Progenitor cell of endocrine pancreas (in vitro differentiated cells): ENCODE measurements around the gene FKTN. TPM values are rescaled to one million over a fixed set of nuclear protein-coding genes. Genes with fewer than 3 reads are reported as not detected.

ENCODE experiments used
- DNase-seq: peaks from one replicate; pipeline ENCODE4 v3.0.0; 2021; ENCODE audit warnings: low spot score; ENCODE audit not compliant: unreplicated experiment
- H3K27ac Mint-ChIP-seq: 2 replicates; pipeline ENCODE4 v1.8.0; 2021; ENCODE audit warnings: mild to moderate bottlenecking, moderate library complexity, mixed read lengths
- H3K27me3 Mint-ChIP-seq: 2 replicates; pipeline ENCODE4 v1.8.0; 2021; ENCODE audit warnings: mixed read lengths
- H3K36me3 Mint-ChIP-seq: 2 replicates; pipeline ENCODE4 v1.8.0; 2022; ENCODE audit warnings: mixed read lengths; ENCODE audit not compliant: insufficient read depth
- H3K4me1 Mint-ChIP-seq: 2 replicates; pipeline ENCODE4 v1.8.0; 2021; ENCODE audit warnings: low read depth, mixed read lengths
- H3K4me3 Mint-ChIP-seq: 2 replicates; pipeline ENCODE4 v1.8.0; 2021; ENCODE audit warnings: low read depth, mild to moderate bottlenecking, moderate library complexity, mixed read lengths
- H3K9me3 Mint-ChIP-seq: 2 replicates; pipeline ENCODE4 v1.8.0; 2021; ENCODE audit warnings: low read depth, mixed read lengths
- total RNA-seq: library from RNA; stranded (reverse); gene quantifications from 2 replicates; pipeline ENCODE4 v1.2.1, GENCODE V29; 2021
- TF ChIP-seq, protein P1 (sequence below): fragments of 200-600 bp; sonication (generic); IDR thresholded peaks from one replicate; pipeline ENCODE4 v1.5.0; 2021; ENCODE audit warnings: antibody characterized with exemption, mild to moderate bottlenecking; ENCODE audit not compliant: unreplicated experiment

FKTN gene
- total RNA-seq, 1 donor from 2014 or later = 19.0 TPM

DNA sequence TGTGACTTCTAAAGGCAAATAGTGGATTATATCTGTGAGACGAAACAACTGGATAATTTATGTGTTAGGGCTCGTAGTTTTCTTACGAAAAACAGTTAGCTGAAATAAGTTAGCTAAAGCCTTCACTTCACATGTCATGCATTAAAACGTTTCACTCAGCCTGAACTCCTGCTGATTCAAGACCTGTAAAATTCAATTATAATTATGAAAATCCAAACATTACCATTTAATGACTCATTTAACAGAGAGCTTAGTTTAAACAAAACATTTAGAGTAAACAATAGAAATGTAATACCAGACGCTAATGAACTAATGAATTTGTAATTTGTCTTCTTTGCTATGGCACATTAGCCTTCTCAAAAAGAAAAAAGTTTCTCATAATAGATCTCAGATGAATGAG, 106.0 kb downstream of the FKTN start:
- Mint-ChIP-seq H3K27ac (no peak overlapping the region), H3K27me3 (peaks cover 47% of the 10 kb centered on the region), H3K9me3 (no peaks in the 10 kb centered on the region), H3K4me3 (no peak overlapping the region), H3K4me1 (peaks cover 2% of the 10 kb centered on the region), H3K36me3 (no peaks in the 10 kb centered on the region)
- TF ChIP-seq, protein P1, sequence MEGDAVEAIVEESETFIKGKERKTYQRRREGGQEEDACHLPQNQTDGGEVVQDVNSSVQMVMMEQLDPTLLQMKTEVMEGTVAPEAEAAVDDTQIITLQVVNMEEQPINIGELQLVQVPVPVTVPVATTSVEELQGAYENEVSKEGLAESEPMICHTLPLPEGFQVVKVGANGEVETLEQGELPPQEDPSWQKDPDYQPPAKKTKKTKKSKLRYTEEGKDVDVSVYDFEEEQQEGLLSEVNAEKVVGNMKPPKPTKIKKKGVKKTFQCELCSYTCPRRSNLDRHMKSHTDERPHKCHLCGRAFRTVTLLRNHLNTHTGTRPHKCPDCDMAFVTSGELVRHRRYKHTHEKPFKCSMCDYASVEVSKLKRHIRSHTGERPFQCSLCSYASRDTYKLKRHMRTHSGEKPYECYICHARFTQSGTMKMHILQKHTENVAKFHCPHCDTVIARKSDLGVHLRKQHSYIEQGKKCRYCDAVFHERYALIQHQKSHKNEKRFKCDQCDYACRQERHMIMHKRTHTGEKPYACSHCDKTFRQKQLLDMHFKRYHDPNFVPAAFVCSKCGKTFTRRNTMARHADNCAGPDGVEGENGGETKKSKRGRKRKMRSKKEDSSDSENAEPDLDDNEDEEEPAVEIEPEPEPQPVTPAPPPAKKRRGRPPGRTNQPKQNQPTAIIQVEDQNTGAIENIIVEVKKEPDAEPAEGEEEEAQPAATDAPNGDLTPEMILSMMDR = no peak
- DNase-seq = no peak

DNA sequence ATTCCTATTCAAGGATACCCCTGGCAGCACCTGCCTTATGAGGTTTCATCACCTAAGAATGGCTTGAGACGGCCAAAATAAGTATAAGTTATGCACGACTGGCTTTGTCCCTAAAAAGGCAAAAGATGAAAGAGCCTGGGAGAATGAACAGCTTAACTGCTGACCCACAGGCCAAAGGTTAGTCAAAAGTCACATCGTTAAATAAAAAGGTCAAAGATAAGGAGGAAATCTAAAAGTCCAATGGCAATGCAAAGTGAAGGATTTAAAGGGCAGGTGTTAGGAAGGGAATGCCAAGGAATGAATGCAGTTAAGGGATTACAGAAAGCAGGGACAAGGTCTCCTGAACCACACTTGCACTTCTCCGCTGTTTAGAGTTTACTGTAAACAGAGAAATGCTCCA, 109.9 kb downstream of the FKTN start:
- no peak overlapping the region for H3K4me3 Mint-ChIP-seq

DNA sequence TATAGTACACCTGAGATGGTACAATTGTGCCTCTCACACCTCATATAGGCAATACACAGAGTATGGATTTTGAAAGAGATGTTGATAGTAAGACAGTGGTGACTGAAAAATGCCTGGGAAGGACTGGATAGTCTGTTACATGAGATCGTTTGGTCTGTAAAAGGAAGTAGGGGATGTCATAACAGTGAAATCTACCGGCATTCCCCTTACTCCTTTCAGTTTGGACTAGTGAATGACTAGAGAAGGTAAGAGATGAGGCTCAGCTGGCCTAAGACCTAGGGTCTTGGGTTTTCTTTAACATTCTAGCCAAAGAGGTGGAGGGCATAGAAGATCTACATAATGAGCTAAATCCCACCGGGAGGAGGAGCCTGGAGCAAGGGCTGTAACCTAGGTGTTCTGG, 112.4 kb downstream of the FKTN start:
- Mint-ChIP-seq H3K4me3 (no peak overlapping the region), H3K4me1 (peaks cover 2% of the 10 kb centered on the region), H3K27ac (no peak overlapping the region), H3K9me3 (no peaks in the 10 kb centered on the region), H3K36me3 (no peaks in the 10 kb centered on the region), H3K27me3 (peaks cover 37% of the 10 kb centered on the region)
- TF ChIP-seq, protein P1 = no peak
- no peak for DNase-seq

More for the DNA sequence above, 109.9 kb downstream of the FKTN start:
- H3K9me3 Mint-ChIP-seq = no peaks in the 10 kb centered on the region
- peaks cover 47% of the 10 kb centered on the region for H3K27me3 Mint-ChIP-seq
- no peak for DNase-seq
- peaks cover 2% of the 10 kb centered on the region for H3K4me1 Mint-ChIP-seq
- H3K27ac Mint-ChIP-seq = no peak overlapping the region
- no peaks in the 10 kb centered on the region for H3K36me3 Mint-ChIP-seq
- TF ChIP-seq, protein P1 = no peak

DNA sequence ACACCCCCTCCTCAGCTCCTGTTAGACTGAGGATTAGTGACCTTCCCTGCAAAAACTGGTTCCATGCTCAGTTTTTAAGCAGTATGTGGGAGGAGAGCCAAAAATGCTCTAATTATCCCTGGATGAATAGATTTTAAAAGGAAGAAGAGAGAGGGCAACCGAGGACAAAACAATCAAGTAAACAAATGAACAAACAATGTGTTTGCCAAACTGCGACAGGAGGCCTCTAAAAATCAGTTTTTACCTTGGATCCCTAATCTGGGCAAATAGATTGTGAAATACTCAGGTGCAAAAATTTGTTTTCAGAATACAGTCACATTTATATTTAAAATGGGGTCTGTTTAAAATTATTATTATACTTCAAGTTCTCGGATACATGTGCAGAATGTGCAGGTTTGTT, 112.8 kb downstream of the FKTN start:
- Mint-ChIP-seq H3K9me3 (no peaks in the 10 kb centered on the region), H3K4me3 (no peak overlapping the region), H3K27me3 (peaks cover 35% of the 10 kb centered on the region), H3K36me3 (no peaks in the 10 kb centered on the region), H3K27ac (no peak overlapping the region), H3K4me1 (peaks cover 2% of the 10 kb centered on the region)
- DNase-seq = no peak
- TF ChIP-seq, protein P1 = no peak

DNA sequence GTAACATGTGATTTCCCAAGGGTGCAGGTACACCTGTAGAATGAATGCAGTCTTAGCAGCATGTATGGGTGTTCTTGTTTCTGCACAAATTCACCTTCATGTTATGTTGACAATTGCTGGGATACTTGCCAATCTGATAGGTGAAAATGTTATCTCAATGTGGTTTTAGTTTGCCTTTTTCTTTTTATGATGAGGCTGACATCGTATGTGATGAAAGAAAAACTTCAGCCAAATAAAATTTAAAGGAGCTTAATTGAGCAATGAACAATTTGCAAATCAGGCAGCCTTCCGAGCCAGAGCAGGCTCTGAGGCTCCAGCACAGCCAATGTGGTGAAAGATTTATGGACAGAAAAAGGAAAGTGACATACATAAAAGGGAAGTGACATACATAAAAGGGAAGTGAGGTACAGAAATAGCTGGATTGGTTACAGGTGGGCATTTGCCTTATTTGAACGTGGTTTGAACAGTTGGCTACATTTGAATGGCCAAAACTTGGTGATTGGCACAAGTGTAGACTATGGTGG, 114.8 kb downstream of the FKTN start:
- H3K36me3 Mint-ChIP-seq = no peaks in the 10 kb centered on the region
- H3K27me3 Mint-ChIP-seq = peaks cover 24% of the 10 kb centered on the region
- no peak overlapping the region for H3K27ac Mint-ChIP-seq
- TF ChIP-seq, protein P1 = no peak
- H3K9me3 Mint-ChIP-seq = no peaks in the 10 kb centered on the region
- H3K4me3 Mint-ChIP-seq = no peak overlapping the region
- H3K4me1 Mint-ChIP-seq = peaks cover 5% of the 10 kb centered on the region
- no peak for DNase-seq
